Stimulated activated CD4-positive, alpha-beta T cell treated with anti-CD3 and anti-CD28 coated beads, Interleukin-1b, Interleukin-23, amount 100 ng/mL, for 4 hours (primary cell): ENCODE results near the gene CSF3.

Experiments used
- DNase-seq, 2 donors: peaks; one replicate each; pipeline ENCODE4 v3.0.0-alpha.2; 2020; ENCODE audit warnings: low read depth in 2 of 2

CSF3 gene, protein sequence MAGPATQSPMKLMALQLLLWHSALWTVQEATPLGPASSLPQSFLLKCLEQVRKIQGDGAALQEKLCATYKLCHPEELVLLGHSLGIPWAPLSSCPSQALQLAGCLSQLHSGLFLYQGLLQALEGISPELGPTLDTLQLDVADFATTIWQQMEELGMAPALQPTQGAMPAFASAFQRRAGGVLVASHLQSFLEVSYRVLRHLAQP

DNA sequence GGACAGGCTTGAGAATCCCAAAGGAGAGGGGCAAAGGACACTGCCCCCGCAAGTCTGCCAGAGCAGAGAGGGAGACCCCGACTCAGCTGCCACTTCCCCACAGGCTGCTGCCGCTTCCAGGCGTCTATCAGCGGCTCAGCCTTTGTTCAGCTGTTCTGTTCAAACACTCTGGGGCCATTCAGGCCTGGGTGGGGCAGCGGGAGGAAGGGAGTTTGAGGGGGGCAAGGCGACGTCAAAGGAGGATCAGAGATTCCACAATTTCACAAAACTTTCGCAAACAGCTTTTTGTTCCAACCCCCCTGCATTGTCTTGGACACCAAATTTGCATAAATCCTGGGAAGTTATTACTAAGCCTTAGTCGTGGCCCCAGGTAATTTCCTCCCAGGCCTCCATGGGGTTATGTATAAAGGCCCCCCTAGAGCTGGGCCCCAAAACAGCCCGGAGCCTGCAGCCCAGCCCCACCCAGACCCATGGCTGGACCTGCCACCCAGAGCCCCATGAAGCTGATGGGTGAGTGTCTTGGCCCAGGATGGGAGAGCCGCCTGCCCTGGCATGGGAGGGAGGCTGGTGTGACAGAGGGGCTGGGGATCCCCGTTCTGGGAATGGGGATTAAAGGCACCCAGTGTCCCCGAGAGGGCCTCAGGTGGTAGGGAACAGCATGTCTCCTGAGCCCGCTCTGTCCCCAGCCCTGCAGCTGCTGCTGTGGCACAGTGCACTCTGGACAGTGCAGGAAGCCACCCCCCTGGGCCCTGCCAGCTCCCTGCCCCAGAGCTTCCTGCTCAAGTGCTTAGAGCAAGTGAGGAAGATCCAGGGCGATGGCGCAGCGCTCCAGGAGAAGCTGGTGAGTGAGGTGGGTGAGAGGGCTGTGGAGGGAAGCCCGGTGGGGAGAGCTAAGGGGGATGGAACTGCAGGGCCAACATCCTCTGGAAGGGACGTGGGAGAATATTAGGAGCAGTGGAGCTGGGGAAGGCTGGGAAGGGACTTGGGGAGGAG, at the start of gene CSF3:
Gene CSF3 (plus strand): TSS at position 436 of the 993 bp plus-strand sequence. CDS start 35 bp downstream, at position 471.
- DNase-seq: no peak

GRCh38 chr17:39966771-39967170, 48.5 kb upstream of the CSF3 start:
- DNase-seq: no peak

- no peak for DNase-seq
These were observed 46.5 kb upstream of the CSF3 start for GRCh38 chr17:39968761-39969160.

GRCh38 chr17:39969375-39969774, 45.9 kb upstream of the CSF3 start:
- DNase-seq: no peak

GRCh38 chr17:39970157-39970692, 45.0 kb upstream of the CSF3 start:
- no peak for DNase-seq

DNA sequence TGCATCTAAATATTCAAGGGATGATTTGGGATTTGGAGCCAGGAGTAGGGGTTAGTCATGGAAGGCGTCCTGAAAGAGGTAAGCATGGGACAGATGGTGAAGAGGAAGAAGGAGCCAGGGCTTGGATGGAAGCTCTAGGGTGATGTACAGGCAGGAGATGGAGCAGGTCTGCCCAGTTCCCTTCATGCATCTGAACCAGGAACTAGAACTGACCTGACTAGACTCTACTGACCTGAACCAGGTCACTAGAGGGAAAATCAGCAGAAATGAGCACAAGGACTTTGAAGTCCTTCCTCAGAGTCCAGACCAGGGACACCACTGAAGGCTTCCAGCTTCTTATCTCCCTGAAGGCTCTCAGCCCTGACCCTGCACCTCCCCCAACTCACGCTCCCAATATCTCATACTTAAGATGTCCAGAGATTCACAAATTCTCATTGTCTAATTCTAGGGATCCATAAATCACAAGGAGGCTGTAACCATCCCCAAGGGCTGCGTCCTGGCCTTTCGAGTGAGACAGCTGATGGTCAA, 44.1 kb upstream of the CSF3 start:
- DNase-seq: no peak

GRCh38 chr17:39972271-39972670, 43.0 kb upstream of the CSF3 start:
- DNase-seq: no peak

GRCh38 chr17:39973496-39973895, 41.7 kb upstream of the CSF3 start:
- DNase-seq: no peak

DNA sequence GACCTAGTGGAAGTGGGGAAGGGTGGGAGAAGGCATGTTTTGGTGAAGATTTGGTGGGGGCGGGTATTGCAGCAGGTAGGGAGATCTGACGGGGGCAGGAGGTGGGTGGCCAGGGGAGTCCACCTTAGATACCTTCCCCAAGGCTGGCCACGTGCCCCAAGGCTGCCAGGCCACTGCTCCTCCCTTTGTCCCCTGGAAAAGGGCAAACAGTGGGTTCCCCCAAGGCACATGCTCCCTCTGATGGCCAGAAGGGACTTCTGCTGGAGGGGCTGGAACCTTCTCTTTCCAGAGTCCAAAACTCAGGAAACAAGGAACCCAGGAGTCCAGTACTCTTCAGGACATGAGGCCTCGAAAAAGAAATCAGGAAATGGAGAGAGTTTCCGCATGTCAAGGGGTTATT, 40.8 kb upstream of the CSF3 start:
- DNase-seq: no peak

- DNase-seq: no peak
These were observed 39.4 kb upstream of the CSF3 start for GRCh38 chr17:39975801-39976200.

DNA sequence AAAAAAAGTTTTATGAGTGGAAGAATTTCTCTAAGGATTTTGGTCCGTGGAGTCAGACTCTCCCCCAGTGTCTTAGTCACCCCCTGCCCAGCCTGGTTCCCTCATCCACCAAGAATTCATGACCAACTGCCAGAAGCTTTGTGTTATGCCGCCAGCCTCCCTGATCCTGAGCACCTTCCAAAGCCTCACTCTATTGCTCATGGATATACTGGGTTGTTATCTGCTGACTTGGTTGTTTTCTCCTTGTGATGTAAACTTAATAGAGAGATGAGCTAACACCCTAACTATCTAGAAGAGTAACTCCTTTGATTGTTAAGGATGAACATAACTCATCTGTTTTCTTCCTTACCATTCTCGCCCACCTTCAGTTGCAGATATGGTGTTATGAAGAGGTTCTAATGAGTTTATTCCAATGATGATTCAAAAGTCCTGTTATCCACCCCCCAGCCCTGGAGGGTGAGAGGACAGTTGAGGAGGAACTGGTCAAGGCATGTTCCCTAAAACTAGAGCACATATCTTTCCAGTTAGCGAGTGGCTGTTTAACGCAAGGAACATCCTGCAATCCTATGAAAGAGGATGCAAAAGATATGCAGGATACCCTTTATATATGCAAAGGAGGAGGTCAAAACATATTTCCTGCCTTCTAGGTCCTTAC, 36.1 kb upstream of the CSF3 start:
- DNase-seq: no peak

DNA sequence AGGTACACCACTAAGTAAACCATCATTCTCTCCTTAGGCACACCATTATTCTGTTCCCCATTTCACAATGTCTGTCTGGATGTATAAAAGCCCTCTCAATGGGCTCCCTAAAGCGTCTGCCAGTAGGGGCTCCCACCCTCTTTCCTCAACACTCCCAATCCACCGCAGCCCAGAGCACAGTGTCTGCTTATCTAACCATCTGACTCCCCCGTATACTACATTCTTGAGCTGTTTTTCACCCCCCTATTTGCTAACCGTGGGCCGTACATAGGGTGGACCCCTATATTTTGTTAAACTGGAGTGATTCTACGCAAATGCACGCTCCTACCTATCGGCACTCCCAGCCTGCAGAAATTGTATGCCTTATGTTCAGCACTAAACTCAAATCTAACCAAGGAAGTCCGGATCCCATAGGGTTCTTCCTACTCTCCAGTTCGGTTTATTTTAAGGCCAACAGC, 35.3 kb upstream of the CSF3 start:
- DNase-seq: no peak

DNA sequence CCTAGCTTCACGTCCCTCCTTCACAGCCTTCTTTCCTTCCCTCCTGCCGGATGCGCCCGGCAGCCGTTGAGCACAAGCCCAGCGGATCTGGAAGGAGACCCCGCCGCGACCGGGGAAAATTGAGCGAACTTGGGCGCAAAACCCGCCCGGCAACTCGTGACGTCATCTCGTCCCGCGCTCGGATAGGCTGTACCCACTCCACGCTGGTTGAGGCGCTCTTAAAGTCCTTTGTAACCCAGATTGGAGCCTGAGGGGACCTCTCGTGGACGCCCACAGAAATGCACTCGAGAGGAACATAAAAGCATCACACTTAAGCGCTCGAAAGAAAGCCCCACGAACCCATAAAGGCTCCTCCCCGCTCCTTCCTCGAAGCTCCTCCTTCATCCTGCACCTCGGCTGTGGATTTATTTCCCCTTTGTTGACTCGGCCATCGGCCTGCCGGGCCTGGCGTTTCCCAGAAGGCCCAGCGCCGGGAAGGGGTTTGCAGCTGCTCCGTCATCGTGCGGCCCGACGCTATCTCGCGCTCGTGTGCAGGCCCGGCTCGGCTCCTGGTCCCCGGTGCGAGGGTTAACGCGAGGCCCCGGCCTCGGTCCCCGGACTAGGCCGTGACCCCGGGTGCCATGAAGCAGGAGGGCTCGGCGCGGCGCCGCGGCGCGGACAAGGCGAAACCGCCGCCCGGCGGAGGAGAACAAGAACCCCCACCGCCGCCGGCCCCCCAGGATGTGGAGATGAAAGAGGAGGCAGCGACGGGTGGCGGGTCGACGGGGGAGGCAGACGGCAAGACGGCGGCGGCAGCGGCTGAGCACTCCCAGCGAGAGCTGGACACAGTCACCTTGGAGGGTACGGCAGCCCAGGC, 34.7 kb upstream of the CSF3 start, which contains the start of gene PSMD3:
Gene PSMD3 (plus strand): TSS at position 457 of the 856 bp plus-strand sequence. CDS start 164 bp downstream, at position 621.
- DNase-seq: peak; percentile 95 to 97

DNA sequence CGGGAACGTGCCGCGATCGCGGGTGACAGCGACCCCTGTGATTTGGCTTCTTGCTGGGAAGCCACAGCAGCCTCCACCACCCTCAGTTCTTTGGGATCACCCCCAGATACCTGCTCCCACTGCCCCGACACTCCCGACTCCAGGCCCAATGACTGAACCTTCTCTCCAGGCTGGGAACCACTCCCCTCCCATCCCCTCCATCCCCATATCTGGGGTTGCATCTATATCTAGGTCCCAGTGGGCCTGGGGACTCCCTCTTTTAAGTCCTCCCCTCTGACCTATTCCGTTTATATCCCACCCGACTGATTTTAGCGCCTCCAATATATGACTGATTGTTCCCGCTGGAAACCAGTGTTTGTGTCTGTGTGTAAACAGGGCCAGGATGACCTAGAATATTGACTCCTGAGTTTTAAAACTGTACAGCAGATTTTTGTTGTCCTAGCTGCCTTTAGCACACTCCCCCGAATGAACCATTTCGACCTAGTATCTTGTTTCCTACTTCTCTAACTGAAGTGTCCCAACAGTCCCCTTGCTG, 34.0 kb upstream of the CSF3 start:
- no peak for DNase-seq

DNA sequence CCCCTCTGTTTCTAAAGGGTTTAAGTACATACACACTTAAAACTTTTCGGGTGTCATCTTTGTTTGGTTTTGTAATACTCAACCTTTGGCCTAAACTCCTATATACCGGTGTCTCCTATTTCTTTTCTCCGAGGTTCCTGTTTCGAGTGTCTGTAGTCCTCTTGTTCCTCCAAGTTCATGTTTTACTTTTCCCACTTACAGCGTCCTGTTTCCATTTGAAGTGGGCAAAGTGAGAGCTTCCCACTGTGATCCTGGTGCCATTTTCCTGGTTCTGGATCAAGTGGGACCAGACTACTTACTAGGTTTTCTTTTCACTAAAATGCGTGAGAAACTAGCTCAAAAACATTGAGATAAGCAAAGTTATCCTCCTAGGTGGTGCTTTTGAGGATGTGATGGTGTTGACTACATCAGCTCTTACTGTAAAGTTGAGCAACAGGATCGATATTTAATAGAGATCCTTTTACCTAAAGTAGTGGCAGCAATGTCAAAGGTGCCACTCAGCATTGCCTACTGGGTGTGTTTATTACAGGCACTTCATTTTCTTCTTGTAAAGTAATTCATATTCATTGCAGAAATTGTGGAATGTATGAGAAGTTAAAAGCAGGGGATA, 33.4 kb upstream of the CSF3 start:
- no peak for DNase-seq

GRCh38 chr17:39988206-39988810, 26.9 kb upstream of the CSF3 start:
- no peak for DNase-seq

DNA sequence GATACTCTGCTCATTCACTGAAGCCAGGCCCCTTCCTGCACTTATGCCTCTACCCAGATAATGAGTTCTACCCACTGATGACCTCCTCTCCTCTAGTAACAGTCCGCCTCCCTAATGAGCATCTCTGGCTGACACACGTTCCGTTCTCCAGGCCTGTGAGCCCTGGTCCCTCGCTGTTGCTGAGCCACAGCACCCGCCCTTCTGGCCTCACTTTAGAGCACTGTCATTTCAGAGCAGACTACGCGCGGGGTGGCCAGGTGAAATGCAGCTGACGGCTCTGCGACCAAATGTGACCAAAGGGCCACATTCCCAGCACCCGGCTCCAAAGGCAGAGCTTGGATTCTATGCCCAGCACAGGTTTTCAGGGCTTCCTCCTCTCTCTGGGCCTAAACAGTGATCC, 20.8 kb upstream of the CSF3 start:
- DNase-seq: no peak

DNA sequence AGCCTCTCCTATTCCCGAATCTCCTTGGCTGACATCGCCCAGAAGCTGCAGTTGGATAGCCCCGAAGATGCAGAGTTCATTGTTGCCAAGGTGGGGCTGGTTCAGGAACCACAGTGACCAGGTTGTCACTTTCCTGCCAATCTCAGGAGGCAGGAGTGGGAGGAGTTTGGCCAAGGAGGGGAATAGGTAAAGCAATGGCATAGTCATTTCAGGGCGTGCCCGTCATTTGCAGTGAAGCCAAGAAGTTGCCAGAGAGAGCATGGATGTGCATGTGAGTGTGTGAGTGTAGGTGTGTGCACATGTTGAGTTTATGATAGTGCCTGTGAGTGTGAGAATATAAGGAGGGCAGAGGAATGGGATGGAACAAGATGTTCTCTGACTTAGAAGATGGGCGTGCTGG, 19.8 kb upstream of the CSF3 start:
- no peak for DNase-seq

- no peak for DNase-seq
These were observed 19.1 kb upstream of the CSF3 start for GRCh38 chr17:39996162-39996561.

DNA sequence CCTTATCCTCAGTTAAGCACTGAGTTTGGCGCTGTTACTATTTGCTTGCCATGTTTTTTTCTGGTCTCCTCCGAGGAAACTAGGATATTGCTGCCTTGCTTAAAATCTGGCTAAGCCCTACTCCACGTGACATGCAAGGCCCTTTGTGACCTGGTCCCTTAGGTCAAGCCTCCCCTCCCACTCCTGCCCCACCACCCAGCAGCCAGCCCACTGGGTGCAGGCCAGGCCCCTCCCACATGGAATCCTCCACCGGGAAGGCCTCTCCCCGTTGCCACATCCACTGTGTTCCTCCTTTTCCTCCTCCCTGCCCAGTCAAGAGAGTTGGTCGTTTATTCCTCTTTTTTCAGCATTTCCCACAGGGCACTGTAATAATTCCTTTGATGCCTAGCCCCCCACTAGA, 18.4 kb upstream of the CSF3 start:
- no peak for DNase-seq
